GM19099 (cell line): ENCODE measurements around the gene ADAD2.

Source experiments
- POLR2A ChIP-seq: IDR thresholded peaks from 3 replicates; pipeline ENCODE4 v1.6.1; 2011; ENCODE audit warnings: low read depth; ENCODE audit not compliant: insufficient read length; ENCODE audit errors: extremely low read depth

Gene ADAD2

DNA sequence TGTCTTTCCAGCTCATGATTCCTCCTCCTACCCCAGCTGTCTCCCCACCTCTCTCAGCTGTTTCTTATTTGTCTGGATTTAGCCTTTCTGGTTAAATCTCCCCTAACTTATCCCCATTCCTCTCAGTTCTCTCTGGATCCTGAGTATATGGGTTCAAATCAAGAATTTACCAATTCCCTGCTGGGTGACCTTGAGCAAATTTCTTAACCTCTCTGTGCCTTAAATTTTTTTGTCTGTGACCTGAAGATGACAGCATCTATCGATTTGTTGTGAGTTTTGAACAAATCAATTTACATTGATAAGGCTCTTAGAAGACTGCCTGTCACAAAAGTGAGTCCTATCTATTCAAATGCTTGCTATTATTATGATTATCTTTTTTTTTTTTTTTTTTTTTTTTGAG, 50.8 kb downstream of the ADAD2 start:
- no peak for TF ChIP-seq POLR2A

DNA sequence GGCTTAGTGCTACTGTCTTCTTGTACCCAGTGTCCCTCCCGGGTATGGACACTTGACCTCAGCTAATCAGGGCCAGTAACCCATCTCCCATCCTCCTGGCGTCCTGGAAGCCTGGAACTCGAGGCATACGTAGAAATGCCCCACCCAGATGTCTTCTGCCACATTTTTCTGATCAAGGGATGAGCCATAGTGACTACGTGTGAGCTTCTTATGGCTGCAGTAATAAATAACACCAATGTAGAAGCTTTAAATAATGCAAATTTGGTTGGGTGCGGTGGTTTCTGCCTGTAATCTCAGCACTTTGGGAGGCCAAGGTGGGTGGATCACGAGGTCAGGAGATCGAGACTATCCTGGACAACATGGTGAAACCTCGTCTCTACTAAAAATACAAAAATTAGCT, 51.9 kb downstream of the ADAD2 start:
- no peak for TF ChIP-seq POLR2A

DNA sequence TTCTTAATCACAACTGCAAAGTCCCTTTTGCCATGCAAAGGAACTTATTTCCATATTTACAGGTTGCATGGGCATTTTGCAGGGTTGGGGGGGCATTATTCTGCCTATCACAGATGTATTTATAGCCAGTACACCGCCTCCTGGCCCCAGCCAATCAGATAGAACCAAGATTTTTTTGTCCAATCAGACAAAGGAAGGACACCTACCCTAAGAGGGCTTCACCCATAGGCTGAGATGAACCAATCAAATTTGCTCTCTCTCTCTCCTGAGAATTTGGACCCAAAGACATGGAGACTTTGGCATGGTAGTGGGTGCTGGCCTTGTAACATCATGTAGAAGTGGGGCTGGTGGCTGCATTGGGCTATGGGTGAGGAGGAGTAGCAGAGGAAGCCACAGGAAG, 52.8 kb downstream of the ADAD2 start:
- TF ChIP-seq POLR2A: no peak

DNA sequence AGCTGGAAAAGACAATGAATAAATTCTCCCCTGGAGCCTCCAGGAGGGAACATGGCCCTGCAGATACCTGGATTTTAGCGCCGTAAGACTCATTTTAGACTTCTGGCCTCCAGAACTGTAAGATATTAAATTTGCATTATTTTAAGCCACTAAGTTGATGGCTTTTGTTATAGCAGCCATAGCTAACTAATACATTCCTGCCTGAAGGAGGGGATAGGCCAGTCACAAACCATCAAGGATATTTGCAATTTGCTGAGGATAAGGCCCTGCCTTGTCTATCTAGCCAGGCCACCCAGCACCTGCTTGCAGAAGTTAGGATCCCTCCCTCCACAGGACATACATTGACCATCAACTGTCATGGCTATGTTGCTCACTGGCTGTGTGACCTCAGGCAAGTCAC, 53.8 kb downstream of the ADAD2 start:
- no peak for TF ChIP-seq POLR2A

DNA sequence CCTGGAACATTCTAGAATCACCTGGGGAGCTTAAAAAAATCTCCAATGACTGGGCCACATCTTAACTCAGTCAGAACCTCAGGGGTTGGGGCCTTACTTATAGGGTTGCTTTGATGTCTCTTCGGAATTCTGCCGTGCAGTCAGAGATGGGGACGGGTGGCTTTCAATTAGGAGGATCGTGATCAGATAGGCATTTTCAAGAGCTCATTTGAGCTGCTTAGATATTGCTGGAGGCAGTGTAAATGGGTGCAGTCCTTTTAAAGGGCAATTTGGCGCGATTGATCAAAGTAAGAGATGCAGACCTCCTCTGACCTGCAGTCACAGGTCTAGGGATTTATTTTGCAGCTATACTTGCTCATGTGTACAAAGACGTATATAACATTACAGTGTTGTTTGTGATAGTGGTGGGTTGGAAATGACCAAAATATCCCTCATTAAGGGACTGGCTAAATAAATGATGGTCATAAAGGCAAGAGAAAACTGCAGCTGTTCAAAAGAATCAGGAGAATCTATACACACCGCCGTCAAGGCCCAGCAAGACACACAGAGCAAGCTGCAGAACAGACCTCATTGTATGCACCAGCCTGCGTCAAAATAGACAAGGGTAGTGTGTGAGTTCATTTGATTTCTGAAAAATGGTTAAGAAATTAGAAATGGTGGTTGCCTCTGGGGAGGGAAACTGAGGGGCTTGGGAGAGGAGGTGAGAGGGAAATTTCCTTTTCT, 55.2 kb downstream of the ADAD2 start:
- TF ChIP-seq POLR2A: no peak

DNA sequence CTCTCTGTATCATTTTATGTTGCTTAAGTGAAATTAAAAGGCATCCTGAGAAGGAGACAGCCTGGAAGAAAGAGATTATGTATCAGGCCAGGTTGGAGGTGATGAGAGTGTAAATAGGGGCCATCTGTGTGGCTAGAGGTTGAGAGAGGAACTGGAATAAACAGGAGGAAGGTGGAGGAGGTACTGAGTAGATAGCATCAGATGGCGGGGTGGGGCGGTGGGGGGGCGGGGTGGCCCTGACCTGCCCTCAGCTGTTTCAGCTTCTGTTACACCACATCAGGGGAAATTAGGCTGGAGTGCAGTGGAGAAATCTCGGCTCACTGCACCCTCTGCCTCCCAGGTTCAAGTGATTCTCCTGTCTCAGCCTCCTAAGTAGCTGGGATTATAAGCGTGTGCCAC, 55.7 kb downstream of the ADAD2 start:
- TF ChIP-seq POLR2A: no peak
